Left ventricle myocardium superior (tissue), 1 donor: Measurements from ENCODE around the gene SLC25A38. TPM values are rescaled to one million over a fixed set of nuclear protein-coding genes. Genes with fewer than 3 reads are reported as not detected.
A peak's percentile ranks its signal among the peaks of the same experiment; 100 is the strongest.
"Not testable (repeated sequence)": the region's sequence is repeated elsewhere in the genome, so short reads cannot be mapped to it uniquely, and the experiment has no call there.

Source experiments
- ATAC-seq: fragments of 200-7000 bp; cut with Tn5 transposase; one replicate; pipeline ENCODE4 v1.9.1; 2020; ENCODE audit warnings: mild to moderate bottlenecking, moderate library complexity
- DNase-seq: peaks from one replicate; pipeline ENCODE4 v3.0.0-alpha.2; 2020
- intact Hi-C: fragments of 100-400 bp; cut with micrococcal nuclease; formaldehyde crosslinking; loops from one replicate; pipeline ENCODE4 v1.11.0; 2022
- total RNA-seq: library from RNA; stranded (reverse); fragmentation: NEBNext Ultra II Directional; extraction: Animal tissue kit (Norgen Biotek cat#: 25700); gene quantifications from one replicate; pipeline ENCODE4 v1.2.1, GENCODE V29; 2021
- donor health status: DM: no; HTN: yes; CAD: no; lungs with severe emphysema.

The SLC25A38 gene
- total RNA-seq, 1 donor from 2014 or later, result 15.4 TPM

DNA sequence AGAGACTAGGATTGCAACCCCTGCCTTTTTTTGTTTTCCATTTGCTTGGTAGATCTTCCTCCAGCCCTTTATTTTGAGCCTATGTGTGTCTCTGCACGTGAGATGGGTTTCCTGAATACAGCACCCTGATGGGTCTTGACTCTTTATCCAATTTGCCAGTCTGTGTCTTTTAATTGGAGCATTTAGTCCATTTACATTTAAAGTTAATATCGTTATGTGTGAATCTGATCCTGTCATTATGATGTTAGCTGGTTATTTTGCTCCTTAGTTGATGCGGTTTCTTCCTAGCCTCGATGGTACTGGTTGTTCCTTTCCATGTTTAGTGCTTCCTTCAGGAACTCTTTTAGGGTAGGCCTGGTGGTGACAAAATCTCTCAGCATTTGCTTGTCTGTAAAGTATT, 12.7 kb upstream of the SLC25A38 start:
- intact Hi-C loops, DNase-seq, ATAC-seq: not testable (repeated sequence)

DNA sequence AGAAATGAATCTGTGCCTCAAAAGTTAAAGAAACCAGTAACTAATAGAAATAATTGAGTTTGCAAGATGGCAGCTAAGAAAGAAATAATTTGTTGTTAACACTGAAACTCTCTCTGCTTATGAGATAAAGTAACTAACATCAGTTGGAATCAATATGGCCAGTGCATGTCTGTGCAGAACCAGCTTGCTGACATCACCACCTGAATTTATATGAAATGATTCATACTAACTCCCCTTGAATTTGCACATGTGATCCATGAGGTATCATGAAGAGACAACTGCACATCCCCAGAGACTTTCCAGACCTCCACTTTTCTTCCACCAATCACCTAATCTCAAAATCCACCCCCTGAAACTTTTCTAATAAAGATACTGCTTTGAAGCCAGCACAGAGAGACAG, 10.3 kb upstream of the SLC25A38 start:
- no peak for ATAC-seq
- intact Hi-C loops, result no loop called here
- no peak for DNase-seq

DNA sequence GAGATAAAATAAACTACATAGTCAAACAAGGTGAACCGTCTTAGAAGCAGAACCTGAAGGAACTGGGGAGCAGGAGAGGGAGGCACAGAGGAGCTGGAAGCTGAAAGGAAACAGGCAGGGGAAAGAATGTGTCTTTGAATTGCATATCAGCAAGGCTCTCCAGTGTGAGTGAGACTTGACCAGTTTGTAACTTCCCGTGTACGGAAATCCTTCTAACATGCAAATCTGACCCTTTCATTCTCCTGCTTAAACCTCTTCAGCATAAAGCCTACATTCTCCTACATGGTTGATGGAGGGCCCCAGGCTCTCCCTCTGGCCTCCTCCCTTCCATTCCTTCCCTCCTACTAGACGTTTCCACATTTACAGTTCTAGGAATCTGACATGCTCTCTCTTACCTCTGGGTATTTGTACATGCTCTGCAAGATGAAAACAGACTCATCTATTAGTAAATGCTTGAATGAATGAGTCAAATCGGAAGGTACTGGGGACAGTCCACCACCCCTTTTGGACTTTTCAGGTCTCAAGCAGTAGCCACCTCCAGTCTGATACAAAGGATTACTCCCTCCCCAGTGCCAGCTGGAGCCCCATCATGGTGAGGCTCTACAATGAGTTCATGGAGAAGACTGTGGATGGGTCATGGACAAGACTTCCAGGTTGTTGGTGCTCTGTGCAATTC, 6.1 kb upstream of the SLC25A38 start:
- DNase-seq, result no peak
- no peak for ATAC-seq
- intact Hi-C loops, result no loop called here

DNA sequence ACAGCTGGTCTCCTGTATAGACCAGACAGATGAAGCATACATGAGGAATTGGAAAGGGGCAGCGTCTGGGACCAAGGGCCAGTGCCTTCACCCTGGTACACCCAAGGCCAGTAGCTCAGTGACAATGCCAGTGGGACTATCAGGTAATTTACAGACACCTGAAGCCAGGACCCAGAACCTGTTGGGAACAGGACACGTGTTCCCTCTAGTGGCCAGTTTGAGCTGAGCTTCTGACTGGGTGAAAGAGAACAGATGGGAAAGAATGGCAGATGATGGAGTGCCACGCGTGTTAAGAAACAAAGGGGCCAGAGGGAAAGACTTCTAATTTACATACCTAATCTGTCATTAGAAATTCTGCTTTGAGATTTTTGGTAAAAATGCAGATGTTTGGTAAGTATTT, 5.1 kb upstream of the SLC25A38 start:
- intact Hi-C loops, result no loop called here
- ATAC-seq (peak; percentile 51), DNase-seq (no peak)

DNA sequence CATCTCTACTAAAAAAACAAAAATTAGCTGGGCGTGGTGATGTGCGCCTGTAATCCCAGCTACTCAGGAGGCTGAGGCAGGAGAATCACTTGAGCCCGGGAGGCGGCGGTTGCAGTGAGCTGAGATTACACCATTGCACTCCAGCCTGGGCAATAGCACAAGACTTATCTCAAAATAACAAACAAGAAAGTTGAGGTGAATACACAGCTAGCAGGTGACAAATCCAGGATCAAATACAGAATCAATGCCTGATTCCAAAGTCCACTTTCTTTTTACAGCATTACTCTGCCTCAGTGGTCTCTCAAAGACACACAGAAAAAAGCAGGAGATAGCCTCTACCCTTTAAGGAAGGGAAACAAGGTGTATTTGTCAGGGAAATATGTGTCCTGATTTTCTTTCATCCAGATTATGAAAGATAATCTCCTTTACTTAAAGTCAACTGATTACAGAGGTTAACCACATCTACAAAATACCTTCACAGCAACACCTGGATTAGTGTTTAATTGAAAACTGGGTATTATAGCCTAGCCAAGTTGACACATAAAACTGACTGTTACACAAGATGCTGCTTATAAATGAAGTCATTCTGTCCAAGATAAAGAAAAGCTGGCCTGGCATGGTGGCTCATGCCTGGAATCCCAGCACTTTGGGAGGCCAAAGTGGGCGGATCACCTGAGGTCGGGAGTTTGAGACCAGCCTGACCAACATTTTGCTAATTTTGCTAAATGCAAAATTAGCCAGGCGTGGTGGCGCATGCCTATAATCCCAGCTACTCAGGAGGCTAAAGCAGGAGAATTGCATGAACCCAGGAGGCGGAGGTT, 4.0 kb upstream of the SLC25A38 start:
- ATAC-seq (no peak), DNase-seq (no peak)
- intact Hi-C loops, result no loop called here

DNA sequence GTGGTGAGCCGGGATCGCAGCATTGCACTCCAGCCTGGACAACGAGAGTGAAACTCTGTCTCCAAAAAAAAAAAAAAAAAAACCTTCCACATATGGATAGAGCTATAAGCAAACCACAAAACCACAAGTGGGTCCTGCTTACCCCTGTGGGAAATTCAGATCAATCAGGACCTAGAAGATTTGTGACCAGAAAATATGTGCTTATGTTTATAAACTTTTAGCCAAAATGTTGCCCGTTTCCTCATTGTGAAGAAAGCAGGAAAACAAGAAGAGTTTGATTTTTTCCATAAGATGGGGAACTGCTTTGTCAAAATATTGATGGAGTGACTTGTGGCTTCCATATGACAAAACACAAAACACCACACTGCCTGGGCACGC, 3.4 kb upstream of the SLC25A38 start:
- DNase-seq, result no peak
- ATAC-seq, result no peak
- intact Hi-C loops, result no loop called here

DNA sequence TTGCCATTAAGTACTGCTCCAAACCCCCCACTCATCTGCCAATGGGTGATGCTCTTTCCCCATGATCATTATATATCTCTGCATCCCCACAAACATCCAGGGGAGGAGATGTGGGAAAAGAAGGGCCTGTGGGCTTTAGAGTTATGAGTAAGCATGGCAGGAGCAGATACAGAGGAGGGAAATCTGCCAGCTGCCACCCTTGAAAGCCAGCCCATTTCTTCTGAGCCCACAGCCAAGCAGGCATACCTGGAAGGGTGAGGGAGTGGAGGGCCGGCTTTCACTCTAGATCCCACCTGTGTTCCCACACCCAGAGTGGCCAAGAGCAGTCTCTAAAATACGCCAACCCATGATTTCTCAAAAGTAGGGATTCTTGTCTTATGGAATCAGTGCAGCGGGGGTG, 1.7 kb upstream of the SLC25A38 start:
- intact Hi-C loops, result no loop called here
- ATAC-seq, result no peak

DNA sequence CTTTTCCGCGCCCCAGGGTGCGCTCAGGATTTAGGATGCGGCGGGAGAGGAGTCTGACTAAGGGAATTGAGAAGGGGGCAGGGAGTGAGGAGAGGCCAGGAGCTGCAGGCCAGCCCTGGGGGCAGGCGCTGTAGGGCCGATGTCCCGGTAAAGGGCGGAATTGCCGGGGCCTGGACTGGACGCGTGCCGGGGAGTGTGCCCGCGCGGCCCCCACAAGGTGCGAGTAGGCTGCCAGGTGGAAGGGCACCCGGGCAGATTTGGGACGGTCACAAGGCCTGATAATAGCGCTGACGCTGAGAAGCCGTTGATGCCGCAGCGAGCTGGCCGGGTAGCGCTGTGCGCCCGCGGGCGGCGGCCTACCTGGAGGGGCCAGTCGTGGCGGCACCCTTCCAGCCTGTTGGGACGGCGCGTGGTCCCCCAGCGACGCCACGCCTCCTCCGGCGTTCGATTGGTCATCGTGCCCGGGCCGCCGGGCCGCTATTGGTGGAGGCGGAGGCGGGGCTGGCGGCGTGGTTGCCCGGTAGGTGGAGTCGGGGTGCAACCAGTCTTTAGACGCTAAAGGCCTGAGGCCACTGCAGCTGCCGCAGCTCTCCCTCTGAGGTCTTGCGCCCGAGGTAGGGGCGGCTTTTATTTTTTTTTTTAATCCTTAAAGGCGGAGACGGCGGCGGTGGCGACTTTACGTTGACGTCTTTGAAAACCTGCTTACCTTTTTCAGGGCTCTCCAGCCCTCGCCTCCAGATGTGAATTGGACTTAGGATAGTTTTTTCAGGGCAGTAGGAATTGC, 903 bp downstream of the SLC25A38 start:
- intact Hi-C loops, result no loop called here

More for the DNA sequence above, 1.7 kb upstream of the SLC25A38 start:
- DNase-seq, result no peak

DNA sequence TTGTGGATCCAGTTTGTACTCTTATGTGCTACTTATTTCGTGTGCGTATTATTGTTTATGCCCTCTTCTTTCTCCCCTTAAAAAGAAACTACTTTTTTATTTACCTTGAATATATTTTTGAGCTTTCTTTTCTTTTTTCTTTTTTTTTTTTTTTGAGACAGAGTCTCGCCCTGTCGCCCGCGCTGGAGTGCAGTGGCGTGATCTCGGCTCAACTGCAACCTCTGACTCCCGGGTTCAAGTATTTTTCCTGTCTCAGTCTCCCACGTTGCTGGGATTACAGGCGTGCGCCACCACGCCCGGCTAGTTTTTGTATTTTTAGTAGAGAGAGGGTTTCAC, 1.5 kb downstream of the SLC25A38 start:
- ATAC-seq (no peak), DNase-seq (no peak)
- intact Hi-C loops, result no loop called here

More for the DNA sequence above, 903 bp downstream of the SLC25A38 start:
- peak; percentile 98 for DNase-seq
- peak; percentile 97 for ATAC-seq

DNA sequence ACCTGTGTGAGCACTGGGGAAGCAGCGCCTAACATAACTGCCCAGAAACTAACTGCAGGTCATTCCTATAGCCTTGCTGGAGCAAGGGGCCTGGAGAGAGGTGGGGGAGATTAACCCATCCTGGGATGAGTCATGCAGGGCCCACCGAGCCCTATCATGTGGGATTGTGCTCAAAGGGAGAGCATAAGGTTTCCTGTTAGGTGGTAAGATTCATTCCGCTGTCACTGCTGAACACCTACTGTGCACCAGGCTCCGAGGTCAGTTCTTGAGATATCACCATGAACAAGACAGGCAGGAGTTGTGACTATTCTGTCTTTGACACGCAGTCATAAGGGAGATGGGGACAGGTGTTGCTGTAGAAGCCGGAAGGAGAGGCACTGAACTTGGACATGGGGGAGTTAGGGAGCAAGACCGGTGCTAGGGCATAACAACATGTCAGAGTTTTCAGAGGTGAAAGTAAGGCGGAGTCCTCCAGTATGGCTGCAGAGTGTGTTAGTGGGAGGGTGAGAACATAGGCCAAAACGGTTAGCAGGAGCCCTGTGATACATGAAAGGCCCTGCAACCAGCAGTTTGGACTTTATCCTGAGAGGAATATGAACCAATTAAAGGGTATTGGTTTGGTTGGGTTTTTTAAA, 2.4 kb downstream of the SLC25A38 start:
- intact Hi-C loops, result no loop called here
- no peak for ATAC-seq

DNA sequence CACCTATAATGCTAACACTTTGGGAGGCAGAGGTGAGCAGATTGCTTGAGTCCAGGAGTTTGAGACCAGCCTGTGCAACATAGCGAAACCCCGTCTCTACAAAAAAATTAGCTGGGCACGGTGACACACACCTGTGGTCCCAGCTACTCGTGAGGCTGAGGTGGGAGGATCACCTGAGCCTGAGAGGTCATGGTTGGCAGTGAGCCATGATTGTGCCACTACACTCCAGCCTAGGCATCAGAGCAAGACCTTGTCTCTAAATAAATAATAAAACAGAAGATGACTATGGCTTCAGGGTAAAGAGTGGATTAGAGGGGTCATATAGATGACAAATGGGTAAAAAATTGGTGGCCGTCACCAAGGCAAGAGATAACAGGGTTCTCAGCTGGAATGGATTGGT, 3.1 kb downstream of the SLC25A38 start:
- DNase-seq, result no peak
- ATAC-seq, result no peak
- intact Hi-C loops, result no loop called here

More for the DNA sequence above, 2.4 kb downstream of the SLC25A38 start:
- DNase-seq, result no peak

DNA sequence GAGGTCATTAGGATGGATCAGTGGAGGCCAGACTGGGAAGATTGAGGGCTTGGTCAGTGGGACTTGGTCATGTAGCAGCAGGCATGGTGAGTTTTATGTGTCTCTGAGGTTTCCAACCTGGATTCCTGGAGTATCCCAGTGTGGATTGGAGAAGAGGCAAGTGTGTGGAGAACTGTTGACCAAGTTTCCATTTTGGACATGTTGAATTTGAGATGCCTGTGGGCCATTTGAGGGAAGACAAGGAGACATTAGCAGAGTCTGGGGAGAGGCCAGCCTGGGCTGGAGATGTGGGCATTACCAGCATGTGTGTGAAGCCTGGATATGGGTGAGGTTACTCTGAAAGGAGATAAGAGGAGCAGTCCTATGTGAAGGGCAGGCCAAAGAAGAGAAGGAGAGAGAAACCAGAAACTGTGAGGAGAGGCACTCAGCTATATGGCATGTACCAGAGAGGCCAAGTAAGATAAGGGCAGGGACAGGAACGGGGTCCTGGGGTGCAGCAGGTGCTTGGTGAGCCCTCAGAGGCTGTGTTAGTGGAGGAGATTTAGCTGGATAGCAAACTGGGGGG, 4.3 kb downstream of the SLC25A38 start:
- intact Hi-C loops, result no loop called here
- ATAC-seq, result no peak
- DNase-seq, result no peak

DNA sequence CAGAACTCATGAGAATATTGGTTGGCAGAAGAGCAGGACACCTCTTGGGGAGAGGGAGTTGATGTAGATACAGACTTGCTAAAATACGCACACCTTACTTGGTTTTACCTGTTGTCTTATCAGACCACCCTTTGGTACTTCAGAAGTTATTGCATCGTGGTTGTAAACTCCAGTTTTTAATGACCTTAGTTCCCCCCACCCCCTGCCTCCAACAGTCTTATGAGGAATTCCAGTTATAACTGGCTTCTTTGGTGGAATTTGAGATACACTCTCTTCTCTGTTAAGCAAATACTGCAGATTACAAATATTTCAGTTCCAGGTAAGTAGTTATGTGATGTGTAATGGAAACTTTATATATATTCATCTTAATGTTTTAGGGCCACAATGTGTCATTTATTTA, 5.0 kb downstream of the SLC25A38 start:
- ATAC-seq (no peak), DNase-seq (no peak)
- intact Hi-C loops, result no loop called here

DNA sequence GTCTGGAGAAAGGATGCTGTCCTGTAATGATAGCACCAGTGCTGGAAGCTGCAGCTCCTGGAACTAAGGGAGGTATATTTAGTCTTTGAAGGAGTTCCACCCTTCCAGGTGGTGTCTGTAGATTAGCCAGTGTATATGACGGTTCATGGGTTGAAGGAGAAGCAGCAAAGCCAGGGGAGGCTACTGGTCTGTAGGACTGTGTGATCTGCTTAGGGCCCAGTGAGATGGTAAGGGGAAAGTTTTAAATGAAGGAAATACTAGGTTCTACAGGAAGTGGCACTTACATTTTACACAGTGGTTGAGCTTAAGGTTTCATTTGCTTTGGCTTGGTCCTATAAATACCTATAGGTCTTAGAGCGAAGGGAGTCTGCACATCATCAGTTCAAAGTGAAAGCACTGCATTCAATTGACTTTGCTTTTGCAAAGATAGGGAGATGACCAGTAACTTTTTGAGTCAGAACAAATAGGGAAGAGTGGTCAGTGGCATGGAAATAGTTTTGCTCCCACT, 5.6 kb downstream of the SLC25A38 start:
- intact Hi-C loops, result no loop called here
- no peak for DNase-seq
- ATAC-seq, result no peak

DNA sequence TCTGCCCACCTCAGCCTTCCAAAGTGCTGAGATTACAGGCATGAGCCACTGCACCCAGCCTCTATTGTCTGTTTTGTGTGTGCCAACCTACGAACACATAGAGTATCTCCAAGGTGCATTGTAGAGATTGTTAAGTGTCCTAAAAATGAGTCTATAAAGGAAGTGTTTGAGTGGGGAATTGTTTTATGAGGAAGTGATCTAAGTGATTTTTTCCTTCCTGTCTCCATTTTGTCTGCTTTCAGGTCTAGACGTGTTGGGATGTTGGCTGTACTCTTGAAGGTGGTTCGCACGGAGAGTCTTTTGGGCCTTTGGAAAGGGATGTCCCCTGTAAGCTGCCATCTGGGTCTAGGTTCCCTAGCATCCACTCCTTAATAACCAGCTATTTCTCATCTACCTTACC, 7.0 kb downstream of the SLC25A38 start:
- ATAC-seq, result no peak
- intact Hi-C loops, result no loop called here
- DNase-seq, result no peak

DNA sequence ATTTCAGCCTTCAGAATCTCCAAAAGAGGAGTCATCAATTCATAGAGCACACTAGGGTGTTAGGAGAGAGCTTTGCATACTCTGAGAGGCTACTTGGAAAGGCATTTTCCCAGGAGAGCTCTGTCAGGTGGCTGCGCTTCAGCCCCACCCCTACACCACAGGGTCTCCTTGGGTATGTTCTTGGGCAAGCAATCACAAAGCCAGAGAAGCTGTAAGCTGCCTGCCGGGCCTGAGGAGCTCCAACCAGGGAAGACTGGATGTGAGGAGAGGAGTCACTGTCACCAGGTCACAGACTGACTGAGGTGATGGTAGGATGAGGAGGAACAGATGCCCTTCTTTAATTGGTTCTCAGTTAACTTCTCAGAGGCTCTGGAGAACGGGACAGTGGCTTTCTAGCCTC, 13.5 kb downstream of the SLC25A38 start:
- intact Hi-C loops, result no loop called here
- ATAC-seq (no peak), DNase-seq (no peak)

DNA sequence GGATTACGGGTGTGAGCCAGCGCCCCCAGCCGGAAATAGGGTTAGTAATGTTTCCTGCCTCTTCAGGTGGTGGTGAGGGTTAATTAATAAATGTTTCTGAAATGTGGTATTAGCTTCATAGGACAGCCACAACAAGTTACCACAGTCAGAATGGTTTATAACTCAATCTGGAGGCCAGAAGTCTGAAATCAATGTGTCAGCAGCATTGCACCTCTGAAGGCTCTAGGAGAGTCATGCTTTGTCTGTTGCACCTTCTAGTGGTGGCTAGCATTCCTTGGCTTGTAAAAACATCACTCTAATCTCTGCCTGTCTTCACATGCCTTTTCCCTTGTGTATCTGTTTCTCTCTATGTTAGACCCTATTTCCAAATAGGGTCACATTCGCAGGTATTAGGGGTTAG, 15.5 kb downstream of the SLC25A38 start:
- DNase-seq (no peak), ATAC-seq (no peak)
- intact Hi-C loops, result no loop called here

DNA sequence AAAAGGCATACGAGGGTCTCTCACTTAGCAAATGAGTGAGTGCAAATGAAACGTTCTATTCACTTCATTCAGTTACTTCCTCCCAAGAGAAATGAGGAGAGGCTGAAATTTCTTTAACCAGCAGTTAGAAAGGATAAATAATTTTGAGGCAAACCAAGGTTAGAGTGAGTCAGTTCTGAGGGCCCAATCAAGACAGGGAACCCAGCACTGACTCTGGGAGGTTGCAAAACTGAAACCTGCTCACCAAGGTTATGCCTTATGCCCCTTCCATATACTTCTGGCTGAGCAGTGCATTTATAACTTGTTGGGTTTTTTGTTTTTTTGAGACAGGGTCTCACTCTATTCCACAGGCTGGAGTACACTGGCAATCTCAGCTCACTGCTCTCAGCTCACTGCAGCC, 18.8 kb downstream of the SLC25A38 start:
- DNase-seq, result no peak
- intact Hi-C loops, result no loop called here
- ATAC-seq, result no peak

DNA sequence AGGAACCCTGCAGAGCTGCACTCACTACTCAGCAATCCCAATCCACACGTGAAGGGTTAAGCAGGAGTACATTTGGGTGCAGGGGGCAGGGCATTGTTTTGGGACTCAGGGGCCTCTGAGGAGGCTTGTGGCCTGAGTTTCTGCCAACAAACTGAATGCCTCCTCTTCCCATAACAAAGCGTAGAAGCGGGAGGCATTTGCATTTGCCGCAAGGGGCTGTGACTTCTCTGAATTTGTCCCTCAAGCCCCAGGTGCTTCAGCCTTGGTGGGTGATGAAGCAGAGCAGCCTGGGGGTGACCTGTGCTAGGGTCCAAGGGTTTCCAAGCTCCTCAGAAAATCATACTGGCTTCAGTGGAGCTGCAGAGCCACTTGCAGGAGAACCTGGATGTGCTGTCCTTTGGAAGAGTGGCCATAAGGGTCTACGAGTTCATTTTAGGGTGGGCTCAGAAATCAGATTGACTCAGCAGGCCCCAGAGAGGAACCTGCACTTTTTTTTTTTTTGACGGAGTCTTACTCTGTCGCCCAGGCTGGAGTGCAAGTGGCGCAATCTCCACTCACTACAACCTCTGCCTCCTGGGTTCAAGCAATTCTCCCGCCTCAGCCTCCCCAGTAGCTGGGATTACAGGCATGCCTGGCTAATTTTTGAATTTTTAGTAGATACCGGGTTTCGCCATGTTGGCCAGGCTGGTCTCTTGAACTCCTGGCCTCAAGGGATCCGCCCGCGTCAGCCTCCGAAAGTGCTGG, 21.9 kb downstream of the SLC25A38 start:
- ATAC-seq, result no peak
- intact Hi-C loops, result no loop called here
- no peak for DNase-seq
